Panc1 (cell line): ENCODE data around the gene SERINC3. TPM values are rescaled to one million over a fixed set of nuclear protein-coding genes. Genes with fewer than 3 reads are reported as not detected.

ENCODE experiments used
- ATAC-seq: fragments of 200-7000 bp; cut with Tn5 transposase; 2 replicates; pipeline ENCODE4 v1.9.1; 2020; ENCODE audit warnings: mild to moderate bottlenecking, moderate library complexity
- BruUV-seq: library from RNA; stranded (reverse); fragments of 400-500 nt; replicated peaks from 2 replicates; lab custom pipeline; 2021; lab: Mats Ljungman, UMichigan
- CTCF ChIA-PET: fragments of 300-600 bp; sonication (Branson Sonifier 250); formaldehyde crosslinking; loops from one replicate; lab custom pipeline; 2022; ENCODE audit warnings: antibody characterized with exemption; lab: Charles Lee
- POLR2A ChIA-PET: fragments of 300-600 bp; sonication (Branson Sonifier 250); formaldehyde crosslinking; loops from one replicate; lab custom pipeline; 2022; ENCODE audit warnings: antibody characterized with exemption; lab: Charles Lee
- DNase-seq: peaks from one replicate; pipeline ENCODE4 v3.0.0-alpha.2; 2010; ENCODE audit warnings: low read depth, low spot score
- H3K27ac ChIP-seq: 2 replicates; pipeline ENCODE4 v1.5.1; 2011; ENCODE audit warnings: mild to moderate bottlenecking, low read length, inconsistent platforms
- H3K27me3 ChIP-seq: fragments of 200-500 bp; sonication (Bioruptor generic); 2 replicates; pipeline ENCODE4 v1.6.0; 2014; ENCODE audit warnings: low read length, inconsistent platforms; ENCODE audit not compliant: control insufficient read depth, insufficient read depth
- H3K36me3 ChIP-seq: fragments of 200-500 bp; sonication (Bioruptor generic); 2 replicates; pipeline ENCODE4 v1.5.1; 2014; ENCODE audit warnings: inconsistent platforms, mild to moderate bottlenecking, low read length, moderate library complexity; ENCODE audit not compliant: control insufficient read depth, insufficient read depth
- H3K4me1 ChIP-seq: 2 replicates; pipeline ENCODE4 v1.5.1; 2011; ENCODE audit warnings: inconsistent platforms, mild to moderate bottlenecking, low read length, moderate library complexity; ENCODE audit not compliant: control insufficient read depth, insufficient read depth
- H3K4me3 ChIP-seq, 2 experiments: 2 replicates each; pipeline ENCODE4 v1.5.1; 2011 to 2012; ENCODE audit warnings: low read depth in 2 of 2, low read length in 2 of 2, mild to moderate bottlenecking in 2 of 2, inconsistent platforms in 1 of 2, moderate library complexity in 1 of 2
- H3K9me3 ChIP-seq: fragments of 200-500 bp; sonication (Bioruptor generic); 2 replicates; pipeline ENCODE4 v1.5.1; 2014; ENCODE audit warnings: low read depth, mild to moderate bottlenecking, inconsistent platforms, low read length, moderate library complexity; ENCODE audit not compliant: control insufficient read depth, insufficient read depth
- POLR2AphosphoS5 ChIP-seq: IDR thresholded peaks from 2 replicates; pipeline ENCODE4 v1.6.1; 2012; ENCODE audit warnings: mild to moderate bottlenecking, low read depth, low read length, moderate library complexity
- SIN3A ChIP-seq: IDR thresholded peaks from 2 replicates; pipeline ENCODE4 v1.6.1; 2012; ENCODE audit warnings: low read depth, mild to moderate bottlenecking, low read length, moderate library complexity, borderline replicate concordance; ENCODE audit not compliant: insufficient read depth
- TCF7L2 ChIP-seq: IDR thresholded peaks from 2 replicates; pipeline ENCODE4 v1.6.1; 2011; ENCODE audit warnings: mild to moderate bottlenecking, low read depth, low read length, inconsistent platforms
- in situ Hi-C: cut with HindIII; loops from 2 replicates; pipeline ENCODE4 v1.10.0; 2016; ENCODE audit warnings: low sequenced_read_pairs, low pct_unique_long_range_greater_than_20kb
- intact Hi-C: fragments of 100-400 bp; cut with micrococcal nuclease; formaldehyde crosslinking; loops from one replicate; pipeline ENCODE4 v1.10.0; 2022; ENCODE audit not compliant: unreplicated experiment
- total RNA-seq: library from RNA; stranded (reverse); gene quantifications from one replicate; pipeline ENCODE4 v1.2.1, GENCODE V29; 2021; ENCODE audit not compliant: unreplicated experiment
- TF ChIP-seq, protein P1 (sequence below), 2 experiments: IDR thresholded peaks; 2 replicates each; pipeline ENCODE4 v1.6.1; 2011 to 2012; ENCODE audit warnings: low read depth in 2 of 2, control low read depth in 1 of 2, low read length in 1 of 2, mild to moderate bottlenecking in 1 of 2, moderate library complexity in 1 of 2; ENCODE audit not compliant: insufficient read depth in 1 of 2
- TF ChIP-seq, protein P2 (sequence below): fragments of 450-650 bp; IDR thresholded peaks from 2 replicates; pipeline ENCODE4 v1.5.1; 2017; ENCODE audit warnings: mild to moderate bottlenecking

The SERINC3 gene
- total RNA-seq, 1 experiment from 2014 or later = 76.4 TPM

DNA sequence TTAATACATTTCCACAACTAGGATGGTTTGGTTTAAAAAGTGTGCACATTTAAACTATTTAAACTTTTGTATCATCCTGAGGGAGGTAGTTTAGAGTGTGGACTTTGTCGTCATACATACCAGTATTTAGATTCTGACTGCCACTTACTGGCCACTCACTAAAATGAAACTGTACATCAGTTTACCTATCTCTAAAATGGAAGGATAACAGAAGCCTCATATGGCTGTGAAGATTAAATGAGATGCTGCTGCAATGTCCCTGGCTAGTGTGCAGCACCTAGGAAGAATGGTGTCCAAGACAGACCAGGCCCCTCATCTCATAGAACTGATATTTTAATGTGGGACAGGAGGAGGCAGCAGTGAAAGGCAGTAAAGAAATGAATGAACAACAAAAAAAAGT, 48.5 kb upstream of the SERINC3 start:
- no peak for TF ChIP-seq SIN3A
- no peak for TF ChIP-seq POLR2AphosphoS5
- no peak for TF ChIP-seq TCF7L2
- TF ChIP-seq, protein P1, sequence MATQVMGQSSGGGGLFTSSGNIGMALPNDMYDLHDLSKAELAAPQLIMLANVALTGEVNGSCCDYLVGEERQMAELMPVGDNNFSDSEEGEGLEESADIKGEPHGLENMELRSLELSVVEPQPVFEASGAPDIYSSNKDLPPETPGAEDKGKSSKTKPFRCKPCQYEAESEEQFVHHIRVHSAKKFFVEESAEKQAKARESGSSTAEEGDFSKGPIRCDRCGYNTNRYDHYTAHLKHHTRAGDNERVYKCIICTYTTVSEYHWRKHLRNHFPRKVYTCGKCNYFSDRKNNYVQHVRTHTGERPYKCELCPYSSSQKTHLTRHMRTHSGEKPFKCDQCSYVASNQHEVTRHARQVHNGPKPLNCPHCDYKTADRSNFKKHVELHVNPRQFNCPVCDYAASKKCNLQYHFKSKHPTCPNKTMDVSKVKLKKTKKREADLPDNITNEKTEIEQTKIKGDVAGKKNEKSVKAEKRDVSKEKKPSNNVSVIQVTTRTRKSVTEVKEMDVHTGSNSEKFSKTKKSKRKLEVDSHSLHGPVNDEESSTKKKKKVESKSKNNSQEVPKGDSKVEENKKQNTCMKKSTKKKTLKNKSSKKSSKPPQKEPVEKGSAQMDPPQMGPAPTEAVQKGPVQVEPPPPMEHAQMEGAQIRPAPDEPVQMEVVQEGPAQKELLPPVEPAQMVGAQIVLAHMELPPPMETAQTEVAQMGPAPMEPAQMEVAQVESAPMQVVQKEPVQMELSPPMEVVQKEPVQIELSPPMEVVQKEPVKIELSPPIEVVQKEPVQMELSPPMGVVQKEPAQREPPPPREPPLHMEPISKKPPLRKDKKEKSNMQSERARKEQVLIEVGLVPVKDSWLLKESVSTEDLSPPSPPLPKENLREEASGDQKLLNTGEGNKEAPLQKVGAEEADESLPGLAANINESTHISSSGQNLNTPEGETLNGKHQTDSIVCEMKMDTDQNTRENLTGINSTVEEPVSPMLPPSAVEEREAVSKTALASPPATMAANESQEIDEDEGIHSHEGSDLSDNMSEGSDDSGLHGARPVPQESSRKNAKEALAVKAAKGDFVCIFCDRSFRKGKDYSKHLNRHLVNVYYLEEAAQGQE (IDR thresholded peaks at IDR 0.05; ENCODE audit: insufficient read depth in 1 of 2, low read depth in 2 of 2, low read length in 1 of 2) = no peak
- TF ChIP-seq, protein P2, sequence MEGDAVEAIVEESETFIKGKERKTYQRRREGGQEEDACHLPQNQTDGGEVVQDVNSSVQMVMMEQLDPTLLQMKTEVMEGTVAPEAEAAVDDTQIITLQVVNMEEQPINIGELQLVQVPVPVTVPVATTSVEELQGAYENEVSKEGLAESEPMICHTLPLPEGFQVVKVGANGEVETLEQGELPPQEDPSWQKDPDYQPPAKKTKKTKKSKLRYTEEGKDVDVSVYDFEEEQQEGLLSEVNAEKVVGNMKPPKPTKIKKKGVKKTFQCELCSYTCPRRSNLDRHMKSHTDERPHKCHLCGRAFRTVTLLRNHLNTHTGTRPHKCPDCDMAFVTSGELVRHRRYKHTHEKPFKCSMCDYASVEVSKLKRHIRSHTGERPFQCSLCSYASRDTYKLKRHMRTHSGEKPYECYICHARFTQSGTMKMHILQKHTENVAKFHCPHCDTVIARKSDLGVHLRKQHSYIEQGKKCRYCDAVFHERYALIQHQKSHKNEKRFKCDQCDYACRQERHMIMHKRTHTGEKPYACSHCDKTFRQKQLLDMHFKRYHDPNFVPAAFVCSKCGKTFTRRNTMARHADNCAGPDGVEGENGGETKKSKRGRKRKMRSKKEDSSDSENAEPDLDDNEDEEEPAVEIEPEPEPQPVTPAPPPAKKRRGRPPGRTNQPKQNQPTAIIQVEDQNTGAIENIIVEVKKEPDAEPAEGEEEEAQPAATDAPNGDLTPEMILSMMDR = no peak
- intact Hi-C loops (no loop called here), in situ Hi-C loops (no loop called here)
- no peak for ATAC-seq
- DNase-seq = no peak
- POLR2A ChIA-PET = no interaction called here
- CTCF ChIA-PET = no interaction called here
- Histone ChIP-seq H3K4me3 (no peak overlapping the region), H3K27ac (peak overlapping the region; percentile 54; the same call in 1 of the 2 replicates), H3K27me3 (no peaks in the 10 kb centered on the region), H3K9me3 (no peaks in the 10 kb centered on the region), H3K4me1 (peaks cover 49% of the 10 kb centered on the region), H3K36me3 (no peaks in the 10 kb centered on the region)
- no TSS peak for BruUV-seq

DNA sequence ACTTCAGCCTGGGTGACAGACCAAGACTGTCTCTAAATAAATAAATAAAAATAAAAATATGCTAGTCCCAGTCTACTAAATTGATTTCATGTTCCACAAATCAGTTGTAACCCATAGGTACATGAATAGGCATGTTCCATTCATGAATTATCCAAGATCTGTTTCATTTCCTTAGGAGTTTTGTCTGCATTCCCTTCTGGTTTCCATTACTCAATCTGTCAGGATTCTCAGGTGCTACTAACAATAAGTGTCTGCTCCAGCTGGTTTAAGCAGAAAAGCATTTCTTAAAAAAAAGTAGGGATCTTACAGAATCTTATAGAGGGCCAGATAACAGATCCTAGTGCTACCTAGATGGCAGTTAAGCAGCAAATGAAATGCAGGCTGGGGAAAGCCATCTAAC, 44.9 kb upstream of the SERINC3 start:
- no peak for ATAC-seq
- Histone ChIP-seq H3K27ac (peak overlapping the region; percentile 64), H3K36me3 (no peaks in the 10 kb centered on the region), H3K4me3 (no peak overlapping the region), H3K9me3 (no peaks in the 10 kb centered on the region), H3K27me3 (no peaks in the 10 kb centered on the region), H3K4me1 (peaks cover 20% of the 10 kb centered on the region)
- TF ChIP-seq, protein P1 (IDR thresholded peaks at IDR 0.05; ENCODE audit: insufficient read depth in 1 of 2, low read depth in 2 of 2, low read length in 1 of 2) = no peak
- TF ChIP-seq TCF7L2 (no peak), SIN3A (no peak), POLR2AphosphoS5 (no peak)
- TF ChIP-seq, protein P2 = no peak
- in situ Hi-C loops = no loop called here
- ChIA-PET POLR2A (no interaction called here), CTCF (no interaction called here)
- no peak for DNase-seq
- BruUV-seq = no TSS peak
- intact Hi-C loops = no loop called here
